ENCODE results near the gene CHMP3. TPM values are rescaled to one million over a fixed set of nuclear protein-coding genes. Genes with fewer than 3 reads are reported as not detected.

CHMP3 gene
- total and polyA plus RNA-seq, 2 of the 13 experiments (the other 11 are each of a cell fraction or from before 2014, with no cell fraction given): 64.1 to 114 TPM

- peak; percentile 53; the same call in 1 of the 2 replicates for TF ChIP-seq ZNF12 (CRISPR knock-in tag; IDR thresholded peaks at IDR 0.05)
- no peak for TF ChIP-seq EEA1 (CRISPR knock-in tag; IDR thresholded peaks at IDR 0.05; ENCODE audit: borderline replicate concordance)
- TF ChIP-seq ZBTB44 (CRISPR knock-in tag; IDR thresholded peaks at IDR 0.05): no peak
- TF ChIP-seq ZNF431 (CRISPR knock-in tag; IDR thresholded peaks at IDR 0.05; ENCODE audit: borderline replicate concordance, low read depth): no peak
- TF ChIP-seq ZNF253 (CRISPR knock-in tag; IDR thresholded peaks at IDR 0.05; ENCODE audit: borderline replicate concordance): peak; percentile 100
- TF ChIP-seq PAX8 (CRISPR knock-in tag; IDR thresholded peaks at IDR 0.05; ENCODE audit: borderline replicate concordance): no peak
- TF ChIP-seq ZNF512 (CRISPR knock-in tag; IDR thresholded peaks at IDR 0.05): no peak
- peak; percentile 50; the same call in 1 of the 2 replicates for TF ChIP-seq HMG20A (CRISPR knock-in tag; IDR thresholded peaks at IDR 0.05; ENCODE audit: borderline replicate concordance)
- TF ChIP-seq RERE (CRISPR knock-in tag; IDR thresholded peaks at IDR 0.05; ENCODE audit: low read depth): peak; percentile 92
- no peak for TF ChIP-seq CREB3 (CRISPR knock-in tag; IDR thresholded peaks at IDR 0.05)
- TF ChIP-seq RELA (CRISPR knock-in tag; IDR thresholded peaks at IDR 0.05): 0 out of 2 replicates have a peak, but pooled peaks have one; percentile 41
- TF ChIP-seq TBX3 (IDR thresholded peaks at IDR 0.05; ENCODE audit: borderline replicate concordance): peak; percentile 77; the same call in 1 of the 2 replicates
- peak; percentile 86 for TF ChIP-seq PITX1 (CRISPR knock-in tag; IDR thresholded peaks at IDR 0.05)
- TF ChIP-seq MTF2 (CRISPR knock-in tag; IDR thresholded peaks at IDR 0.05; ENCODE audit: borderline replicate concordance): no peak
- no peak for TF ChIP-seq ZNF414 (CRISPR knock-in tag; IDR thresholded peaks at IDR 0.05)
Measured at GRCh38 chr2:86556508-86556907, 6.7 kb downstream of the CHMP3 start (continued).

Measured in HepG2 (cell line).